Brain pericyte (primary cell): ENCODE data around the gene PTPRN2.

Experiments
- DNase-seq: peaks from one replicate; pipeline ENCODE4 v3.0.0-alpha.2; 2012; ENCODE audit warnings: low read depth, low spot score

The PTPRN2 gene

DNA sequence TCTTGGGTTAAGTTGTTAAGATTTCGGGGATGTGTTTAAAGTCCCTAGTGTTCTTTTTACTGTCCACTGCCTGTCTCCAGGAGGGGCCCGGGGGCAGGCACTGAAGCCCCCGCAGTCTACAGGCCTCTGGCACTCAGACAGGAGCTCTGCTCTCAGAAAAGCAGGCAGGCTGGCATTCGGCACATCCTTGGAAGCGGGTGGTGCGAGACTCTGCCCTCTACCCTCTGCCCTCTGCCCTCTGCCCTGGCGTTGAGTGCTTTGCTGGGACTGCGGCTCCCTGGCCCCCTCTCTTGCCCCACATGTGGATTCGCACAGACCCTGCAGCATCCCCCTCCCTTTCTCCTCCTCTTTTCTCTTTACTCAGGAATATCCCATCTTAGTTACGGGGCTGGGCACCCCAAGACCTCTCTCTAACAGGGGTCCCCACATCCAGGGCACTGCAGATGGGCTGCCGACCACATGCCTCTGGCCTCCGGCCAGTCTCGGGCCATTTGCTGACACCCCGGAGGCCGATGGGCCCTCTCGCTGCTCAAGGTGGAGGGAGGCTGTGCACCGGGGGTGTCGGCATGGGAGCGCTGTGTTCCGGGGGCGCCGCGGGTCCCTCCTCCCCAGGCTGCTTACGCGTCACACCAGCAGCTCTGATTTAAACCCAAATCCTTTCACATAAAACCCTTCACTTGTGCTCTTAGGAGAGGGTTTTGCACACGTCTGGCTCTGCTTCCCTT lies 770.9 kb downstream of the PTPRN2 start:
- DNase-seq = no peak

DNA sequence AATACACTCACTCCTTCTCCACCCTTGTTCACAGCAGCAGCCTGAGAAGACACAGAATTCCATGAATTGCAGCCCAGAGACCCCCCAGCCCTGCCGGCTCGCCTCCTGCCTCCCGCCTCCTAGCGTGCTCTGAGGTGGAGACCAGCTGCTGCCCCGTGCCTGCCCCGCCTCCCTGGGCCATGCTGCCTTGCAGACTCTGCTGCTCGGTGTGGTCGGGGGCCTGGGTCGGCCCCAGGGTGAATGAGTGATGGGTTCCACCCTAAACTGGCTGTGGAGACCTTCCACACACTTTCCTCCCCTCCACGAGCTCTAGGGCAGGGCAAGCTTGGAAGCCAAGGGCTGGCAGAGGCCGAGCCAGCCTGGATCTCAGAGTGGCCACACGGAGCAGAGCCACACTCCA lies 771.5 kb downstream of the PTPRN2 start:
- DNase-seq = no peak

DNA sequence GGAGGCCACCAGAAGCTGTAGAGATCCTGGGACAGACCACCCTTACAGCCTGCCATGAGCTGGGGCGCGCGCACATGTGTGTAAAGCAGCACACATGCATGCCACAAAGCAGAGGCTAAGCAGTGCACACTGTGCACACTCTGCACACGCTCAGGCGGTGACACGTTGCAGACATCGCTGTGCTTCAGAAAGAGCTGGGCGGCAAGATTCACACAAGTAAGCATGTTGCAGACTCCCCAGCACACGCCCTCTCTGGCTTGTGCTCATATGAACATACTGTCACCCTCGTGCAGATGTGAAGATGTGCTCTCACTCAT lies 772.0 kb downstream of the PTPRN2 start:
- no peak for DNase-seq

GRCh38 chr7:157814931-157815705 lies 772.5 kb downstream of the PTPRN2 start:
- DNase-seq = no peak

DNA sequence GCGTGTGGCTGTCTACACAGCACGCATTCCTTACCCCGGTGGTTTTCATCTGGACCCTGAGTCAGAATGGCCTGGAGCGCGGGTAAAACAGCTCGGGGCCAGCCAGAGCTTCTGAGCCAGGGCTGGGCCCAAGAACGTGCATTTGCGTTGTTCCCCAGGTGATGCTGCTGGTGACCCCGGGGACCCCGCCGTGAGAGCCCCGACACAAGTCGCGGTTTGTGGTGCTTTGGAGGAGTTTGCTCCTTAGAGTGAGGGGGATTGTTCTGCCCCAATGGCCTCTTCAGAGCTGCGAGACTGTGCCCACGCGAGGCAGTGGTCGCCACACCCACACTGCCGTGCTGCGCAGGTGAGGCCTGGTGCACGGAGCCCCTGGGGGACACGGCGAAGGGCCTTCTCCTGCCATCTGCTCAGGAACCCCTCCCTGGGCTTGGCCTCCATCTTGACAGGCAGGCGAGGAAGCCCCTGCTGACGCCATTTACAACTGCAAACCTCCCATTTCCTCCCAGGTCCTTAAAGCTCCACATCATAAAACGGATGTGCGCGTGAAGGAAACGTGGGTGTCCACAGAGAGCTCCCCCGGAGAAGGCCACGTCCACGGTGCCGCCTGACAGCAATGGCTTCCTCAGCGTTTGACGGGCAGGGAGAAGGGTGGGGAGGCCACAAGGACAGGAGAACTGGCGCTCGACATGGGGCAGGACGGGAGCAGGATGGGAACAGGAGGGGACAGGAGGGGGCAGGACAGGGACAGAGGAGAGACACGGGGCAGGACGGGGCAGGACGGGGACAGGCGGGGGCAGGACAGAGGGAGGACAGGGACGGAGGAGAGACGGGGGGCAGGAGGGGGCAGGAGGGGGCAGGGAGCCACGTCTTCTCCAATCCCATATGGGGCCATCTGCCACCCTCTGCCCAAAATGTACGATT lies 773.6 kb downstream of the PTPRN2 start:
- no peak for DNase-seq

DNA sequence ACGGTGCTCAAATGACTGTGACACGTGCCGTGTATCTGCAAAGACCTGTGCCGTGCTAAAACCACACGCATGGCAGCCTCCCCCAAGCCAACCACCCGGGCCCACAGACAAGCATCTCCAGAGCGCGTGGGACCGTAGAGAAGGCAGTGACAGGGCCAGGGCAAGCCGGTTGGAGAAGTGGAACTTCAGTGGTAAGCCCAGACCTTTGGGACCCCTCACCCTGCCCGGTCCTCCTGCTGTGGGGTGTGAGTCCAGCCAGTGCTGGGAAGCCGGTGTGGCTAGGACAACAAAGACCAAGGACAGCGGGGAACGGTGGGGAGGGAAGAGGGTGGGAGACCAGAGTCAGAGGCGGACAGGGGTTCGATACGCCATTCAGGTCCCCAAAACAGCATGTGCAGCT lies 774.6 kb downstream of the PTPRN2 start:
- no peak for DNase-seq

DNA sequence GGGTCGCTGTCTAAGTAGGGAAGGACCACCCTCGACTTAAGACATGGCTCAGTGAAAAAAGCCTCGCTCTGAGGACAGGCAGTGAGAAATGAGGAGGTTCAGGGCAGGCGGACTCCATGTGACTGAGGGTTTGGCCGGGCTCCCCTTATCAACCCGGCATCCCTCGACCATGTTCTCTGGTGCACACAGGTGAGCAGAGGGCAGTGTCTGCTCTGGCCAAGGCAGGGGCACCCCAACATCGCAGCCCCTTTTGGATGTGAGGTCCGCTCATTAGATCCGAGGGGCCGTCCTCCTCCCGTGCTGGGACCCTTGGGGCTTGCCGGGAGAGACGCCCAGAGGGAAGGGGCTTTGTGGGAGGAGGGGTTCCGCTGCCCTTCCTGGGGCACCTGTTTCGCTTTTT lies 775.7 kb downstream of the PTPRN2 start:
- DNase-seq = no peak

DNA sequence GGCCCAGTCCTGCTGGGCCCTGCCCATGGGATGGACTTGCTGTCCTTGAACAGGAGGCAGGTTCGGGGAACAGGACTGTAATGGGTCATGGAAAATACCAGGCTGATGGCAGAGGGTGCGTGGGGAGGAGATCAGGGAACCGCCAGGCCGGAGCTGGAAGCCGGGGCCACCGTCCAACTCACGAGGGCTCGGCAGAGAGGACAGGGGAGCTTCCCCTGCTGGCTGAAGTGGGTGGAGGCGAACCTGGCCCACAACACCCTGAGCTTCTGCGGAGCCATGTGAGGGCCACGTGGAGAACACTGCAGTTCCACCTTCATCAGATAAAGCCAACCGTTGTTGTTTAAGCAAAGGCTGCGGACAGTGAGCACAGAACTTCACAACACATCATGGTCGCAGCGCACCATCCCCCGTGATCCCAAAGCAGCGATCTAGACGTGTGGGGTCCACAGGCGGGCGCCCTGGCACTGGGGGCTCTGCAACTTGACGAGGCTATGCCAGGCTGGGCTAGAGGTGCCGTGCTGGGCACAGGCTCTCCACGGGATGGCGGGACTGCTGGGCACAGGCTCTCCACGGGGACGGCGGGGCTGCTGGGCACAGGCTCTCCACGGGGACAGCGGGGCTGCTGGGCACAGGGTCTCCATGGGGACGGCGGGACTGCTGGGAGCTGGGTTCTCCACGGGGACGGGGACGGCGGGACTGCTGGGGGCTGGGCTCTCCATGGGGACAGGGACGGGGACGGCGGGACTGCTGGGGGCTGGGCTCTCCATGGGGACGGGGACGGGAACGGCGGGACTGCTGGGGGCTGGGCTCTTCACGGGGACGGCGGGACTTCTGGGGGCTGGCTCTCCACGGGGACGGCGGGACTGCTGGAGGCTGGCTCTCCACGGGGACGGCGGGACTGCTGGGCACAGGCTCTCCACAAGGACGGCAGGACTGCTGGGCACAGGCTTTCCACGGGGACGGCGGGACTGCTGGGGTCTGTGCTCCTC lies 777.5 kb downstream of the PTPRN2 start:
- DNase-seq = no peak

DNA sequence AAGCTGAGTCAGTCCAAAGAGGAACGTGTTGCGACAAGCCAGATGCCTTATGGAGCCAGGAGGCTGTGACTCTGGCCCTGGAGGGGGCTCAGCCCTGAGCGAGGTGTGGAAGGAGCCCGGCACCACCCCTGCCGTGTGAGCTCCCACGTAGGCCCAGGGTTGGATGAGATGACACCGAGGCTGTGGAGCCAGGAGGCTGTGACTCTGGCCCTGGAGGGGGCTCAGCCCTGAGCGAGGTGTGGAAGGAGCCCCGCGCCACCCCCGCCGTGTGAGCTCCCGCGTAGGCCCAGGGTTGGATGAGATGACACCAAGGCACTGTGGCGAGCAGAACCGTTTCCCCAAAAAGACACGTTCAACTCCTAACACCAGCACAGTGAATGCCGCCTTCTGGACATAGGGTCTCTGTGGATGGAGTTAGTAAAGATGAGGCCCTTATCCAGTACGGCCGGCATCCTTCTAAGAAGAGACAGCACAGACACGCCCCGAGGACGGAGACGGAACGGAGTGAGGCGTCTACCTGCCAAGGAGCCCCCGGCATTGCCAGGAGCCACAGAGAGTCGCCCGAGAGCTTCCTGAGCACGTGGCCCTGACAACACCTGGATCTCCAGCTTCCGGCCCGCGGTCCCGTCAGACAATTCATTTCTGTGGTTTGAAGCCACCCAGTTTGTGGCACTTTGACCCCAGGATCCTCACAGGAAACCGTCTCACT lies 778.3 kb downstream of the PTPRN2 start:
- DNase-seq = no peak

GRCh38 chr7:157808042-157808441 lies 779.6 kb downstream of the PTPRN2 start:
- no peak for DNase-seq

DNA sequence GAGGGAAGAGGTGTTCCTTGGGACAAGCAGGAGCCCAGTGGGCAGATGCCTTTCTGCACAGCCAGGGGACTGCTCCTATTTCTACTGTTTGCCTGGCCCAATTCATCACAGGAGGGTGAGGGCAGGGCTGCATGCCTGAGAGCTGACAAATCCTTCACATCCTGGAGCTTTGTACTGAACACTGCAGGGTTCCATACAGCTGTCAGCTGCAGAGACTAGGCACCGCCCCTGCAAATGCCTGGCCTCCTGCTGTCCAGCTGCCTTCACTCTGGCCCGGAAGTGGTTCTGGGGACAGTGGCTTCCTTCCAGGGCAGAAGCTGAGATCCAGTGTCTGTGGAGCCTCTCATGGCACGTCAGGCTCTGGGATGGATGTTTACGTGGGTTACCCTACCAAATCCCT lies 780.1 kb downstream of the PTPRN2 start:
- peak; percentile 70 for DNase-seq

DNA sequence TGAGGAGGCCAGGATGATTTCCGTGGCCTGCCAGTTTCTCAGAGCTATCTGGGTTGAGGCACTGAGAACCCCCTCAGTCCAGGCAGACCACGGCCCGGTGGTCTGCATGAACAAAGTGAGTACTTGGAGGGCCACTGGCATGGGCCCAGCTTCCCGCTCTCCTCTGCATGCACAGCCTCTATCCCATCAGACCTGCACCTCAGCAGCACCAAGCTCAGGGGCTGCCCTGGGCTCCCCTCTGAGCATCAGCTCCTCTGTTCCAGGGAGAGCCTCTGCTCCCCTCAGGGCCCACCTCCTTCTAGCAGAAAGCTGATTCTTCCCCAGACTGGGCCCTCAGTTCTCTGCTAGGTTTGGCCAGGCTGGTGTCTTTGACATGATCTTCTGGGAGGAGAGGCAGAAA lies 780.9 kb downstream of the PTPRN2 start:
- DNase-seq = no peak

DNA sequence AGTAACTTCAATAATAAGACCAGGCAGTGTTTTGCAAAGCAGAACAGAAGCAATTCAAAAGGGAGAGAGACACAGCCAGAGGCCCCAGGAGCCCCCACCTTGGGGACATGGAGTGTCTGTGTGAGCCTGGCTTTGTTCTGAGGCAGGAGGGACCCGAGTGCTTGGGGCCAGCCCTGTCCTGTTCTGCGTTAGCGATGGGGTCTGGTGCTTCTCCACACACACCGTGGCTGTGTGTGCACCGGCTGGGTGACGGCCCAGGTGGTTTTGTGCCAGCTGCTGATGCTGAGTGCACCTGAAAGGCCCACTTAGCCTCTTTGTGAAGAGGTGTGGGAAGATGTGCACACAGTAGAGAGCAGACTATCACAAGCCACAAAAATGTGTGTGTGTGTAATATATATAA lies 781.9 kb downstream of the PTPRN2 start:
- no peak for DNase-seq

GRCh38 chr7:157803906-157804305 lies 783.7 kb downstream of the PTPRN2 start:
- DNase-seq = no peak

DNA sequence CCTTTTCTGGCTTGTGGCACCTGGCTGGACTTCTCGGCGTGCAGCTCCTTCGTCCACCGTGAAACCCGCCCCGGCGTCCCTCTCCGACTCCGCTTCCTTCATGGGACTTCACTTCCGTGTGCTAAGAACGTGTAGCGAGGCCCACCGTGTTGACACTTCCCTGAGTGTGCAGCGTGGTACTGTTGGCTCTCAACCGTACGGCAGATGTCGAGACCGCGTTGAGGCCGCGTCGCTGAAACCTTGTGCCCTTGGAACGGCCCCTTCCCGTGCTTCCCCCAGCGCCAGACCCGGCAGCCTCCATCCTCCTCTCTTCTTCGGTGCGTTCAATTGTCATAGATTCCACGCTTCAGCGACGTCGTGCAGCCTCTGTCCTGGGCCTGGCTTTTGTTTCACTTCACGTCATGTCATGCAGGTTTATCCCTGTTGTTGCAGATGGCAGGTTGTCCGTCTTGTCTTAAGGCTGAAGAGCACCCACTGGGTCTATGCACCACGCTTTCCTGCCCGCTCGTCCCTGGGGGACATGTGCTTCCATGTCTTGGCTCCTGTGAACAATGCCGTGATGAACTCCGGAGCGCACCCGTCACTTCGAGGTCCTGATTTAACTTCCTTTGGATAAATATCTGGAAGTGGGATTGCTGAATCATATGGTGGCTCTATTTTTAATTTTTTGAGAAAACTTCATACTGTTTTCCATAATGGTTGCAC lies 785.5 kb downstream of the PTPRN2 start:
- DNase-seq = no peak

DNA sequence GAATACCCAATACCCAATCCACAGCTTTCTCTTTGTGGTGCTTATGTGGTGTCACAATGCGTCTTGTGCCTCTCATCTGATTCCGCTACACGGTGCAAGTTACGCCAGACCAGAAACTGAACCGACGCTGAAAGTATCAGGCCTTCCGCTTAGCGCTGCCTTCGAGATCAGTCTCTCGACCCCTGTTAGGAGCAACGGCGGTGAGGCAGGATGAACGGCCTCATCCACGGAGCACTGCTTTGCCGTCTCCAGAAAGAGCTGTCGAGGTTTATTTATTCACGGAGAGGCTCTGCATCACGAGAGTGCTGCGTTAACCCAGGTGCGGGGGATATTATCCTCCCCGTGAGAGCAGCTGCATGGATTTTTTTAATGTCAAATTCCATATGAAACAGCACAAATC lies 786.5 kb downstream of the PTPRN2 start:
- DNase-seq = no peak

DNA sequence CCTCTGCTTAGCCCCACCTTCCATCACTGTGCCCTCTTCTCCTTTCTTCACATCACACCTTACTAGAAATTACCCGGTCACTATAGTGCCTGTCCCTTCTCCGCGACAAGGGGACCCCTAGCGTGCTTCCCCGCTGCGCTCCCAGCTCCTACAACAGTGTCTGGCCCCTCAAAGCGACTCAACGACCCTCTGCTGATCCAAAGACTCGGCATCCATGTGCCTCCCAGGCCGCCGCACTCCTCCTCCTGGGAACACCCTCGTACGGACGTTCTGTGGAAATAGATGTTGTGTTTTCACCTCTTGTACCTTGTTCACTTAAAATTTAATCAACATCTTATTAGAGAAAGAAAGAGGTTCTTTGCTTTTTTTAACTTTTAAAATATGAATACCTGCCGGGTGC lies 787.3 kb downstream of the PTPRN2 start:
- no peak for DNase-seq

DNA sequence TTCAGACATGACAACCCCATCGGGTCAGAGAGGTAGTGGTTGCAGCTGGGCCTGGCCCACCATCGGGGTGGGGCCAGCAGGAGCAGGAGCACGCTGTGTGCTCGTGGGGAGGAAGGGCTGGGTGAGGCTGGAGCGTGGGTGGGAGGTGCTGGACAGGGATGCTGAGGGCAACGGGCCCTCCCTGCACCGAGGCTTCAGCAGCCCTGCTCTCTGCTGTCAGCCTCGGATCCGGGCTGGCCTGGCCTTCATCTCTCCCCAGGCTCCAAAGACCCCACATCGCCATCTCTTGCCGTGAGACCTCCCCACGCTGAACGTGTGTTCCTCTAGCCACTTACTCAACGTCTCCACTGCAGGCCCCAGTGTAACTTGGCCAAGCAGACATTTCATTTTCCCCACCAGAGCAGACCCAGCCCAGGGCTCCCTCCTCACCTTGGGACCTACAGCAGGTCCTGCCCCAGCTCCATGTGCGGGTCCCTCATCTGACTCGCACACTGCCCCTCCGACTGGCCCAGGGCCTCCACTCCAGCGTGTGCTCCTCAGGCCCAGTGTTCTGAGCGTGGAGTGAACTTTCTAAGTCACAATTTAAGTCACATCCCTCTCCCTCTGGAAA lies 788.4 kb downstream of the PTPRN2 start:
- no peak for DNase-seq

DNA sequence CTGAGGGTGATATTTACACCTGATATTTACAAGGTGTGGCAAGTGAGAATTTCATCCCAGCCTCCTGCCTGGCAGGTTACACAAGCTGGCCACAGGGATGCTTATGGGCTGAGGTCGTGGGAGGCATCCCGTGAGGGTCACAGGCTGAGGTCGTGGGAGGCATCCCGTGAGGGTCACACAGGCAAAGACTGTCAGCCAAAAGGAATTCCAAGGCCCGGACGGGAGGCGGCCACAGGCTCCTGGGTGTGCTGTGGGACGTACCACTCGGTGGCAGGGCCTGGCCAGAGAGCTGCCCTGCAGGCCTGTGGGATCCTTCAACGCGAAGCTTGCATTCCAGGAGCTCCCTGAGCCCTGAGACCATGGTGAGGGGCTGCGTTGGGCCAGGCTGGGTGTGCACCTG lies 790.3 kb downstream of the PTPRN2 start:
- DNase-seq = no peak

- no peak for DNase-seq
Observed at GRCh38 chr7:157796846-157797245, 790.8 kb downstream of the PTPRN2 start.
